Liver (tissue), 9 donors: Measurements from ENCODE around the gene BCL2L13. TPM values are rescaled to one million over a fixed set of nuclear protein-coding genes. Genes with fewer than 3 reads are reported as not detected.

ENCODE experiments used
- DNase-seq: peaks from one replicate; pipeline ENCODE4 v3.0.0-alpha.2; 2017; ENCODE audit warnings: low spot score
- H3K27ac ChIP-seq, 2 donors: one replicate each; pipeline ENCODE4 v1.7.0; 2013; ENCODE audit warnings: inconsistent platforms in 2 of 2, low read length in 2 of 2, control low read depth in 1 of 2, low read depth in 1 of 2, mild to moderate bottlenecking in 1 of 2
- H3K27me3 ChIP-seq, 4 donors: one replicate each; pipeline versions ENCODE4 v1.6.1 to v1.7.0; 2013; ENCODE audit warnings: low read length in 3 of 4, inconsistent platforms in 1 of 4, mild to moderate bottlenecking in 1 of 4, moderate library complexity in 1 of 4; ENCODE audit not compliant: control insufficient read depth in 4 of 4, insufficient read depth in 4 of 4
- H3K36me3 ChIP-seq, 4 donors: one replicate each; pipeline versions ENCODE4 v1.6.1 to v1.7.0; 2013; ENCODE audit warnings: low read length in 3 of 4, mild to moderate bottlenecking in 3 of 4, low read depth in 1 of 4, moderate library complexity in 1 of 4; ENCODE audit not compliant: control insufficient read depth in 4 of 4, insufficient read depth in 3 of 4
- H3K4me1 ChIP-seq, 4 donors: one replicate each; pipeline versions ENCODE4 v1.6.1 to v1.7.0; 2013; ENCODE audit warnings: low read length in 3 of 4, mild to moderate bottlenecking in 3 of 4, moderate library complexity in 1 of 4; ENCODE audit not compliant: control insufficient read depth in 4 of 4, insufficient read depth in 4 of 4
- H3K4me3 ChIP-seq, 3 donors: one replicate each; pipeline versions ENCODE4 v1.6.1 to v1.7.0; 2013; ENCODE audit warnings: low read length in 3 of 3, control low read depth in 1 of 3, low read depth in 1 of 3, mild to moderate bottlenecking in 1 of 3
- H3K9ac ChIP-seq, 2 donors: one replicate each; pipeline ENCODE4 v1.7.0; 2013; ENCODE audit warnings: low read length in 2 of 2, mild to moderate bottlenecking in 2 of 2, moderate library complexity in 2 of 2, control low read depth in 1 of 2, low read depth in 1 of 2
- H3K9me3 ChIP-seq, 4 donors: one replicate each; pipeline versions ENCODE4 v1.6.1 to v1.7.0; 2013; ENCODE audit warnings: low read length in 3 of 4; ENCODE audit not compliant: control insufficient read depth in 4 of 4
- EGR1 ChIP-seq, 2 donors: IDR thresholded peaks; 2 replicates each; pipeline ENCODE4 v1.6.1; 2016 to 2018; ENCODE audit warnings: antibody characterized with exemption in 2 of 2, low read depth in 2 of 2
- FOXA1 ChIP-seq: IDR thresholded peaks from 2 replicates; pipeline ENCODE4 v1.6.1; 2016; ENCODE audit warnings: antibody characterized with exemption
- FOXA2 ChIP-seq: IDR thresholded peaks from 2 replicates; pipeline ENCODE4 v1.6.1; 2016; ENCODE audit warnings: antibody characterized with exemption
- GABPA ChIP-seq, 2 donors: IDR thresholded peaks in 1 of 2; conservative IDR thresholded peaks in 1 of 2; 2 replicates each; pipeline ENCODE4 v1.6.1; 2016; ENCODE audit warnings: antibody characterized with exemption in 2 of 2, mild to moderate bottlenecking in 1 of 2, moderate library complexity in 1 of 2
- HNF4A ChIP-seq, 2 donors: conservative IDR thresholded peaks; 2 replicates each; pipeline ENCODE4 v1.6.1; 2016; ENCODE audit warnings: antibody characterized with exemption in 2 of 2, mild to moderate bottlenecking in 2 of 2
- HNF4G ChIP-seq: IDR thresholded peaks from 2 replicates; pipeline ENCODE4 v1.6.1; 2016; ENCODE audit warnings: antibody characterized with exemption
- JUND ChIP-seq, 2 donors: IDR thresholded peaks; 2 replicates each; pipeline ENCODE4 v1.6.1; 2016; ENCODE audit warnings: antibody characterized with exemption in 2 of 2
- NR2F2 ChIP-seq: IDR thresholded peaks from 2 replicates; pipeline ENCODE4 v1.6.1; 2016; ENCODE audit warnings: antibody characterized with exemption
- RAD21 ChIP-seq, 2 donors: IDR thresholded peaks; 2 replicates each; pipeline ENCODE4 v1.6.1; 2016; ENCODE audit warnings: antibody characterized with exemption in 2 of 2, mild to moderate bottlenecking in 2 of 2
- RXRA ChIP-seq, 2 donors: IDR thresholded peaks; 2 replicates each; pipeline ENCODE4 v1.6.1; 2017 to 2018; ENCODE audit warnings: antibody characterized with exemption in 2 of 2, mild to moderate bottlenecking in 1 of 2
- SP1 ChIP-seq: IDR thresholded peaks from 2 replicates; pipeline ENCODE4 v1.6.1; 2018; ENCODE audit warnings: antibody characterized with exemption, mild to moderate bottlenecking
- TAF1 ChIP-seq: conservative IDR thresholded peaks from 2 replicates; pipeline ENCODE4 v1.6.1; 2016; ENCODE audit warnings: antibody characterized with exemption, mild to moderate bottlenecking
- YY1 ChIP-seq: IDR thresholded peaks from 2 replicates; pipeline ENCODE4 v1.6.1; 2016; ENCODE audit warnings: antibody characterized with exemption, mild to moderate bottlenecking
- WGBS: extraction: QIAGEN DNeasy Blood & Tissue Kit; methylation state at CpG from one replicate; pipeline ENCODE4 v1.1.7; 2013; 5-methylcytosine and 5-hydroxymethylcytosine counted together
- polyA plus RNA-seq, 2 donors: library from polyadenylated mRNA; stranded (reverse) in 1 of 2; unstranded in 1 of 2; fragments of 200-250 nt in 1 of 2; fragments of >200 nt in 1 of 2; fragmentation: Nextera tagmentation in 1 of 2; extraction: Ambion mirVana in 1 of 2; gene quantifications; one replicate each; pipeline versions ENCODE4 v1.2.1 to v1.2.3, GENCODE V29; 2013 to 2015
- total RNA-seq, 2 donors: library from RNA; depleted of rRNA; stranded (reverse); fragments of >200 nt; gene quantifications; one replicate each; pipeline ENCODE4 v1.2.3, GENCODE V29; 2014
- TF ChIP-seq, protein P1 (sequence below): fragments of 150-350 bp; IDR thresholded peaks from 2 replicates; pipeline ENCODE4 v1.5.1; 2017; ENCODE audit warnings: improper control_type of control experiment, low read depth, low read length; ENCODE audit not compliant: missing input control
- TF ChIP-seq, protein P2 (sequence below): IDR thresholded peaks from 2 replicates; pipeline ENCODE4 v1.6.1; 2016; ENCODE audit warnings: antibody characterized with exemption
- TF ChIP-seq, protein P3 (sequence below): IDR thresholded peaks from 2 replicates; pipeline ENCODE4 v1.6.1; 2016; ENCODE audit warnings: antibody characterized with exemption
- TF ChIP-seq, protein P4 (sequence below): IDR thresholded peaks from 2 replicates; pipeline ENCODE4 v1.6.1; 2016; ENCODE audit warnings: antibody characterized with exemption
- TF ChIP-seq, protein P5 (sequence below): IDR thresholded peaks from 2 replicates; pipeline ENCODE4 v1.6.1; 2016; ENCODE audit warnings: antibody characterized with exemption, mild to moderate bottlenecking
- donor health status: healthy.
- donor health status: healthy.
- donor health status: healthy.
- donor health status: healthy.
- donor health status: healthy.

The BCL2L13 gene
- total and polyA plus RNA-seq, 4 donors = 22.3 to 31.8 (median 24.5) TPM

DNA sequence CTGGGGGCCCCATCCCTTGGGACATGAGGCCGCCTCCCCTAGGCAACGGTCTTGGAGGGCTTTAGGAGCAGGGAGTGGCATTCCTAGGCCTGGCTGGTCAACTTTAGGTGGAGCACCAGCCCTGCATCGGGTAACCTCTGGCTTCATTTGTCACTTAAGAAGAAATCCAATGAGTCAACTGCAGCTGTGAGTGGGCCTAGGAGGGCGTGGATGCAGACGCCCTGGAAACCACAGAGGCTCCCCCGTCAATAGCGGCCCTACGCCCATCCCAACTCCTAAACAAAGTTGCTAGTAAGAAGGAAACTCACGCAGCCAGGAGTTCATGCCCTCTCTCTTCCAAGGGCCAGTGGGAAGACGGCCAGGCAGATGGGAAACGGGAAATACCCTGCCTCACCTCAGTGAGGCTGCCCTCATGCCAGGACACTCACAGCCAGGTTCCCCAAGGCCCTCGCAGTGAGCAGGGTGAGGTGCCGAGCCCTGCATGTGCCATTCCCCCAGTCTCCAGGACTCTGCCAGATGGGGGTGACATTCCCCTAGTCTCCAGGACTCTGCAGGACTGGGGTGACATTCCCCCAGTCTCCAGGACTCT is 114.9 kb downstream of the BCL2L13 start:
- Histone ChIP-seq H3K9ac (no peak overlapping the region), H3K27me3 (no peaks in the 10 kb centered on the region), H3K36me3 (peaks cover 0 to 2% (median 0%) of the 10 kb centered on the region in 4 donors), H3K4me3 (no peak overlapping the region), H3K4me1 (peaks cover 5 to 12% (median 11%) of the 10 kb centered on the region in 4 donors), H3K9me3 (no peaks in the 10 kb centered on the region), H3K27ac (no peak overlapping the region)
- TF ChIP-seq RXRA (IDR thresholded peaks at IDR 0.05) (peak; percentile 21 to 42), HNF4G (no peak), HNF4A (conservative IDR thresholded peaks at IDR 0.05) (peak in 1 of 2 donors; percentile 20), NR2F2 (no peak)
- TF ChIP-seq, protein P1, sequence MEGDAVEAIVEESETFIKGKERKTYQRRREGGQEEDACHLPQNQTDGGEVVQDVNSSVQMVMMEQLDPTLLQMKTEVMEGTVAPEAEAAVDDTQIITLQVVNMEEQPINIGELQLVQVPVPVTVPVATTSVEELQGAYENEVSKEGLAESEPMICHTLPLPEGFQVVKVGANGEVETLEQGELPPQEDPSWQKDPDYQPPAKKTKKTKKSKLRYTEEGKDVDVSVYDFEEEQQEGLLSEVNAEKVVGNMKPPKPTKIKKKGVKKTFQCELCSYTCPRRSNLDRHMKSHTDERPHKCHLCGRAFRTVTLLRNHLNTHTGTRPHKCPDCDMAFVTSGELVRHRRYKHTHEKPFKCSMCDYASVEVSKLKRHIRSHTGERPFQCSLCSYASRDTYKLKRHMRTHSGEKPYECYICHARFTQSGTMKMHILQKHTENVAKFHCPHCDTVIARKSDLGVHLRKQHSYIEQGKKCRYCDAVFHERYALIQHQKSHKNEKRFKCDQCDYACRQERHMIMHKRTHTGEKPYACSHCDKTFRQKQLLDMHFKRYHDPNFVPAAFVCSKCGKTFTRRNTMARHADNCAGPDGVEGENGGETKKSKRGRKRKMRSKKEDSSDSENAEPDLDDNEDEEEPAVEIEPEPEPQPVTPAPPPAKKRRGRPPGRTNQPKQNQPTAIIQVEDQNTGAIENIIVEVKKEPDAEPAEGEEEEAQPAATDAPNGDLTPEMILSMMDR = no peak
- no peak for DNase-seq
- 59% methylated on average over 13 of the region's 13 CpGs for WGBS

DNA sequence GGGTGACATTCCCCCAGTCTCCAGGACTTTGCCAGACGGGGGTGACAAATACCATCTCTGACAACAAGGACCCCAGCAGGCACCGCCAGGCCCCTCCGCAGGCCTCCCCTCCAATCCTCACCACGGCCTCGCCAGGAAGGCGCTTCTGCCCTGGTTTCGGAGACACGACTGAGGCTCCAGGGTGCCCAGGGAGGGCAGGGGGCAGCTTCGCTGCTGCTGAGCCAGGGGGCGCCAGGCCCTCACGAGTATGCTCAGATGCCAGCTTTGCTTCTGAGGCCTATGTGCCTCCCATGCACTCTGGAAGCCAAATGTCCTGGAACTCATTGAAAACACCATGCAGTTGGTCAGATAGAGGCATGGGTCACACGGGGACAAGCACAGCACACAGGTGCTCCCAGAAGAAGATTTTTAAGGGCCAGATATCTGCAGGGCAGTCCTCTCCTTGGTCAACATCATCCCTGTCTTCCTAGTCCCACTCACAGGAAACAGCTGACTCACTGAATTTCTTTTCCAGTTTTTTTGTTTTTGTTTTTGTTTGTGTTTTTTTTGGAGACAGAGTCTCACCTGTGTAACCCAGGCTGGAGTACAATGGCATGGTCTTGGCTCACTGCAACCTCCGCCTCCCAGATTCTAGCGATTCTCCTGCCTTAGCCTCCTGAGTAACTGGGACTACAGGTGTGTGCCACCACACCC is 115.8 kb downstream of the BCL2L13 start:
- Histone ChIP-seq H3K4me3 (no peak overlapping the region), H3K27ac (no peak overlapping the region), H3K27me3 (no peaks in the 10 kb centered on the region), H3K4me1 (peaks cover 5 to 12% (median 11%) of the 10 kb centered on the region in 4 donors), H3K9ac (no peak overlapping the region), H3K9me3 (no peaks in the 10 kb centered on the region), H3K36me3 (no peaks in the 10 kb centered on the region)
- DNase-seq = no peak
- TF ChIP-seq TAF1 (no peak), GABPA (IDR thresholded peaks at IDR 0.05 in 1 of 2, conservative IDR thresholded peaks at IDR 0.05 in 1 of 2) (no peak), FOXA2 (no peak), SP1 (no peak), FOXA1 (no peak), RXRA (IDR thresholded peaks at IDR 0.05) (peak; percentile 29 to 44), JUND (IDR thresholded peaks at IDR 0.05) (no peak), HNF4A (conservative IDR thresholded peaks at IDR 0.05) (no peak), YY1 (no peak), EGR1 (IDR thresholded peaks at IDR 0.05; ENCODE audit: low read depth in 2 of 2) (no peak), NR2F2 (no peak), RAD21 (IDR thresholded peaks at IDR 0.05) (peak; percentile 77), HNF4G (no peak)
- TF ChIP-seq, protein P2, sequence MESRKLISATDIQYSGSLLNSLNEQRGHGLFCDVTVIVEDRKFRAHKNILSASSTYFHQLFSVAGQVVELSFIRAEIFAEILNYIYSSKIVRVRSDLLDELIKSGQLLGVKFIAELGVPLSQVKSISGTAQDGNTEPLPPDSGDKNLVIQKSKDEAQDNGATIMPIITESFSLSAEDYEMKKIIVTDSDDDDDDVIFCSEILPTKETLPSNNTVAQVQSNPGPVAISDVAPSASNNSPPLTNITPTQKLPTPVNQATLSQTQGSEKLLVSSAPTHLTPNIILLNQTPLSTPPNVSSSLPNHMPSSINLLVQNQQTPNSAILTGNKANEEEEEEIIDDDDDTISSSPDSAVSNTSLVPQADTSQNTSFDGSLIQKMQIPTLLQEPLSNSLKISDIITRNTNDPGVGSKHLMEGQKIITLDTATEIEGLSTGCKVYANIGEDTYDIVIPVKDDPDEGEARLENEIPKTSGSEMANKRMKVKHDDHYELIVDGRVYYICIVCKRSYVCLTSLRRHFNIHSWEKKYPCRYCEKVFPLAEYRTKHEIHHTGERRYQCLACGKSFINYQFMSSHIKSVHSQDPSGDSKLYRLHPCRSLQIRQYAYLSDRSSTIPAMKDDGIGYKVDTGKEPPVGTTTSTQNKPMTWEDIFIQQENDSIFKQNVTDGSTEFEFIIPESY = no peak
- TF ChIP-seq, protein P1 = peak; percentile 50
- TF ChIP-seq, protein P3, sequence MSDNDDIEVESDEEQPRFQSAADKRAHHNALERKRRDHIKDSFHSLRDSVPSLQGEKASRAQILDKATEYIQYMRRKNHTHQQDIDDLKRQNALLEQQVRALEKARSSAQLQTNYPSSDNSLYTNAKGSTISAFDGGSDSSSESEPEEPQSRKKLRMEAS = no peak
- TF ChIP-seq, protein P4, sequence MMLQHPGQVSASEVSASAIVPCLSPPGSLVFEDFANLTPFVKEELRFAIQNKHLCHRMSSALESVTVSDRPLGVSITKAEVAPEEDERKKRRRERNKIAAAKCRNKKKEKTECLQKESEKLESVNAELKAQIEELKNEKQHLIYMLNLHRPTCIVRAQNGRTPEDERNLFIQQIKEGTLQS = no peak
- TF ChIP-seq, protein P5, sequence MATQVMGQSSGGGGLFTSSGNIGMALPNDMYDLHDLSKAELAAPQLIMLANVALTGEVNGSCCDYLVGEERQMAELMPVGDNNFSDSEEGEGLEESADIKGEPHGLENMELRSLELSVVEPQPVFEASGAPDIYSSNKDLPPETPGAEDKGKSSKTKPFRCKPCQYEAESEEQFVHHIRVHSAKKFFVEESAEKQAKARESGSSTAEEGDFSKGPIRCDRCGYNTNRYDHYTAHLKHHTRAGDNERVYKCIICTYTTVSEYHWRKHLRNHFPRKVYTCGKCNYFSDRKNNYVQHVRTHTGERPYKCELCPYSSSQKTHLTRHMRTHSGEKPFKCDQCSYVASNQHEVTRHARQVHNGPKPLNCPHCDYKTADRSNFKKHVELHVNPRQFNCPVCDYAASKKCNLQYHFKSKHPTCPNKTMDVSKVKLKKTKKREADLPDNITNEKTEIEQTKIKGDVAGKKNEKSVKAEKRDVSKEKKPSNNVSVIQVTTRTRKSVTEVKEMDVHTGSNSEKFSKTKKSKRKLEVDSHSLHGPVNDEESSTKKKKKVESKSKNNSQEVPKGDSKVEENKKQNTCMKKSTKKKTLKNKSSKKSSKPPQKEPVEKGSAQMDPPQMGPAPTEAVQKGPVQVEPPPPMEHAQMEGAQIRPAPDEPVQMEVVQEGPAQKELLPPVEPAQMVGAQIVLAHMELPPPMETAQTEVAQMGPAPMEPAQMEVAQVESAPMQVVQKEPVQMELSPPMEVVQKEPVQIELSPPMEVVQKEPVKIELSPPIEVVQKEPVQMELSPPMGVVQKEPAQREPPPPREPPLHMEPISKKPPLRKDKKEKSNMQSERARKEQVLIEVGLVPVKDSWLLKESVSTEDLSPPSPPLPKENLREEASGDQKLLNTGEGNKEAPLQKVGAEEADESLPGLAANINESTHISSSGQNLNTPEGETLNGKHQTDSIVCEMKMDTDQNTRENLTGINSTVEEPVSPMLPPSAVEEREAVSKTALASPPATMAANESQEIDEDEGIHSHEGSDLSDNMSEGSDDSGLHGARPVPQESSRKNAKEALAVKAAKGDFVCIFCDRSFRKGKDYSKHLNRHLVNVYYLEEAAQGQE = no peak
- WGBS = 82% methylated on average over 14 of the region's 14 CpGs
